AG04450 (cell line): Measurements from ENCODE around the gene LPIN1. TPM values are rescaled to one million over a fixed set of nuclear protein-coding genes. Genes with fewer than 3 reads are reported as not detected.

Experiments used
- CTCF ChIA-PET: fragments of 300-600, 350-600 bp; formaldehyde crosslinking; extraction: SDS; loops from one replicate; lab custom pipeline; 2022; ENCODE audit warnings: antibody characterized with exemption, inconsistent platforms; lab: Charles Lee
- POLR2A ChIA-PET: fragments of 350-600 bp; formaldehyde crosslinking; extraction: SDS; loops from one replicate; lab custom pipeline; 2021; ENCODE audit warnings: antibody characterized with exemption, inconsistent platforms; lab: Yijun Ruan, JAX
- DNase-seq: peaks from one replicate; pipeline ENCODE4 v3.0.0-alpha.2; 2011; ENCODE audit warnings: low read depth, low spot score
- H3K27ac ChIP-seq: one replicate; pipeline ENCODE4 v1.5.1; 2012; ENCODE audit warnings: low read depth, low read length, control low read depth
- H3K27me3 ChIP-seq: one replicate; pipeline ENCODE4 v1.6.0; 2012; ENCODE audit warnings: low read length; ENCODE audit not compliant: control insufficient read depth, insufficient read depth
- H3K4me3 ChIP-seq: 2 replicates; pipeline ENCODE4 v1.5.1; 2011; ENCODE audit warnings: mild to moderate bottlenecking, low read depth, low read length, control low read depth
- H3K9me3 ChIP-seq: 2 replicates; pipeline ENCODE4 v1.5.1; 2012; ENCODE audit warnings: low read length; ENCODE audit not compliant: control insufficient read depth, insufficient read depth
- polyA plus RNA-seq: library from polyadenylated mRNA; depleted of rRNA; stranded (reverse); fragments of >200 nt; gene quantifications from 2 replicates; pipeline ENCODE4 v1.2.3, GENCODE V29; 2011
- TF ChIP-seq, protein P1 (sequence below): IDR thresholded peaks from 2 replicates; pipeline ENCODE4 v1.5.1; 2011; ENCODE audit warnings: low read depth, low read length, control low read depth, inconsistent platforms

The LPIN1 gene
- polyA plus RNA-seq, 1 experiment, result 40.5 TPM

DNA sequence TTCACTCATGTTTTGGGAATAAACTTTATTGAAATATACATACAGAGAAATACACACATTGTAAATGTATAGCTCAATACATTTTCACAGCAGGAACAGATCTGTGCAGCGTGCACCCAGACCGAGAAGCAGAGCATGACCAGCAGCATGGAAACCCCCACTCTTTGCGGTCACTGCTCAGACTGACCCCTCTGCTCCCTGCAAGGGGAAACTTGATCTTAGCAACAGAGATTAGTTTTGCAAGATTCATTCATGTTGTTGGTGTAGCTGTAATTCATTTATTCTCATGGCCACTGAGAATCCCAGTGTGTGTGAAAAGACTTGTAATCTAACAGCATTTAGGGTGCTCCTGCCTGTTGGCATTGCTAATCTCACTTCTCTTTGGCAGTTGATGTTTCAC lies 35.2 kb downstream of the LPIN1 start:
- POLR2A ChIA-PET, result no interaction called here

DNA sequence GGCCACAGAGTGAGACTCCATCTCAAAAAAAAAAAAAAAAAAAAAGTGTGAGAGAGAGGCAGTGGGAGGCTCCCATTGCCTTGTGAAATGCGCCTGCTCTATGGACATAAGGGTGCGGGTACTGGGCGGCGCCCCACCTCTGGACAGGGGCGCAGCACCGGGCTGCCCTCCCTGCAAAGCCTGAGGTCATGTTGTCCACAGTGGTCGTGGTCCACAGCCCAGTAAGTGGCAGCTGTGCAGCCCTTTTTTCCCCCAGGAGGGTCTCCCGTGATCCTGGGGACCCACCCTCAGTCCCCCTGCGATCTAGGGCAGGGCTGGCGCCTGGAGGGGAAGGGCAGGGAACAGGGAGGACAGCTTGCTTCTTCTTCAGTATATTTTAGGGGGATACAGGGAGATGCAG lies 37.8 kb downstream of the LPIN1 start:
- TF ChIP-seq, protein P1, sequence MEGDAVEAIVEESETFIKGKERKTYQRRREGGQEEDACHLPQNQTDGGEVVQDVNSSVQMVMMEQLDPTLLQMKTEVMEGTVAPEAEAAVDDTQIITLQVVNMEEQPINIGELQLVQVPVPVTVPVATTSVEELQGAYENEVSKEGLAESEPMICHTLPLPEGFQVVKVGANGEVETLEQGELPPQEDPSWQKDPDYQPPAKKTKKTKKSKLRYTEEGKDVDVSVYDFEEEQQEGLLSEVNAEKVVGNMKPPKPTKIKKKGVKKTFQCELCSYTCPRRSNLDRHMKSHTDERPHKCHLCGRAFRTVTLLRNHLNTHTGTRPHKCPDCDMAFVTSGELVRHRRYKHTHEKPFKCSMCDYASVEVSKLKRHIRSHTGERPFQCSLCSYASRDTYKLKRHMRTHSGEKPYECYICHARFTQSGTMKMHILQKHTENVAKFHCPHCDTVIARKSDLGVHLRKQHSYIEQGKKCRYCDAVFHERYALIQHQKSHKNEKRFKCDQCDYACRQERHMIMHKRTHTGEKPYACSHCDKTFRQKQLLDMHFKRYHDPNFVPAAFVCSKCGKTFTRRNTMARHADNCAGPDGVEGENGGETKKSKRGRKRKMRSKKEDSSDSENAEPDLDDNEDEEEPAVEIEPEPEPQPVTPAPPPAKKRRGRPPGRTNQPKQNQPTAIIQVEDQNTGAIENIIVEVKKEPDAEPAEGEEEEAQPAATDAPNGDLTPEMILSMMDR, result no peak
- Histone ChIP-seq H3K27ac (no peak overlapping the region), H3K4me3 (no peak overlapping the region), H3K9me3 (no peaks in the 10 kb centered on the region), H3K27me3 (no peaks in the 10 kb centered on the region)
- DNase-seq, result no peak
- POLR2A ChIA-PET, result interaction anchor here (1.0 kb wide), 1 partner anchor 41 kb away, joined by 3 read pairs; no protein-coding TSS in a partner anchor
- CTCF ChIA-PET, result interaction anchor here (0.6 to 8.3 kb wide), 14 partner anchors 10 to 1223 kb away, joined by 3 to 204 read pairs (median 6); no protein-coding TSS in a partner anchor

More for the DNA sequence above, 35.2 kb downstream of the LPIN1 start:
- CTCF ChIA-PET, result interaction anchor here (0.8 to 8.3 kb wide), 6 partner anchors 24 to 1226 kb away, joined by 3 to 204 read pairs (median 4); no protein-coding TSS in a partner anchor
- Histone ChIP-seq H3K4me3 (no peak overlapping the region), H3K27me3 (no peaks in the 10 kb centered on the region), H3K27ac (no peak overlapping the region), H3K9me3 (no peaks in the 10 kb centered on the region)
- TF ChIP-seq, protein P1, result no peak
- DNase-seq, result no peak

DNA sequence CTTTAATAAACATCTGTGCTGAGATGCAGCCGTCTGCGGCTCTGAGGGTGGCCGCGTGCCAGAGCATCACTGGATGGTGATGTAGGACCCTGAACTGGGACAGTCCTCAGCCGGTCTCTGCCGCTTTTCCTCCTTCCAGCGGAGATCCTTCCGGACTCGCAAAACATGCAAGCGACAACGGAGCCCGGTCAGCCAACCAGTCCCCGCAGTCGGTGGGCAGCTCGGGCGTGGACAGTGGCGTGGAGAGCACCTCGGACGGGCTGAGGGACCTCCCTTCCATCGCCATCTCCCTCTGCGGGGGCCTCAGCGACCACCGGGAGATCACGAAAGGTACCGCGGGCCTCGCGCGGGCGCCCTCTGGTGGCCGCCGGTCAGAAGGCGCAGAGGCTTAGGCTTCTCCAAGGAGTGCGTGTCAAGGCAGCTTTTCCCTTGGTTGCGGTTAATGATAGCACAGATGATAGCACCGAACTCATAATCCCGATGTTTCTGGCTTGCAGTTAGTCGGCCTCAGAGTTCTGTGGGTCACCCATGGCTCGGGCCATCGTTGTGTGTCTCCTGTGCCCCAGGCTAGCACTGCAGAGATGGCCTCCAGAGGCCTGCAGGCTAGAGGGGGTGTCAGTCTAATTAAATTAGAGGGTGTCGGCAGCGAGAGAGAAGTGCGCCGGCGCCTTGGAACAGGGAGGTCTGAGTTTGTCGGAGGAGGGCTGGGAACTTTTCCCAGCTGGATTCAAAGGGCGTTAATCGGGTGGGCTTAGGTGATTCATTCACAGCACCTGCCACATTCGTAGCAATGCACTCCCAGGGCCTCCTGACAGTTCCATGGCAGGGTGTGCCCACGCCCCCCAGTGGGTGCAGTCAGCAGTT lies 38.5 kb downstream of the LPIN1 start:
- DNase-seq, result no peak
- CTCF ChIA-PET, result interaction anchor here (0.6 to 8.3 kb wide), 20 partner anchors 11 to 1222 kb away, joined by 3 to 204 read pairs (median 4); no protein-coding TSS in a partner anchor
- Histone ChIP-seq H3K27me3 (no peaks in the 10 kb centered on the region), H3K27ac (no peak overlapping the region), H3K4me3 (peak overlapping the region; percentile 45), H3K9me3 (no peaks in the 10 kb centered on the region)
- TF ChIP-seq, protein P1, result peak; percentile 69
- POLR2A ChIA-PET, result interaction anchor here (1.0 kb wide), 1 partner anchor 41 kb away, joined by 3 read pairs; no protein-coding TSS in a partner anchor

DNA sequence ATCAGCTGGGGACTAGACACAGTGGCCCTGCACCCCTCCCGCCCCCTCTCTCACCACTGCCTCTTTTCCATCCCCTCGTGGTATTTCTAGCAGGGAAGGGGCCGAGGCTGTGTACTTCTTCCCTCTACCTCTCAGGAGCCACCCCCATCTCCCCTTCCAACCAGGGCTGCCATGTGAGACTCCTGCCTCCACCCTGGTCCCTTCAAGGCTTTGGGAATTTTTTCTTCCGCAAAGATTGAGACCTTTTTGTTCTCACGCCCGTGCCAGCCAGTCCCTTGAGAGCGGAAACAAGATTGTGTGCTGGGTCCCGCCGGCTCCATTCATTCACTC lies 39.1 kb downstream of the LPIN1 start:
- TF ChIP-seq, protein P1, result no peak
- no peak overlapping the region for H3K4me3 ChIP-seq
- no peaks in the 10 kb centered on the region for H3K27me3 ChIP-seq
- POLR2A ChIA-PET, result interaction anchor here (1.0 kb wide), 1 partner anchor 42 kb away, joined by 3 read pairs; no protein-coding TSS in a partner anchor
- no peaks in the 10 kb centered on the region for H3K9me3 ChIP-seq
- no peak overlapping the region for H3K27ac ChIP-seq
- CTCF ChIA-PET, result interaction anchor here (0.6 to 8.3 kb wide), 14 partner anchors 10 to 1221 kb away, joined by 3 to 204 read pairs (median 3); no protein-coding TSS in a partner anchor
- no peak for DNase-seq

DNA sequence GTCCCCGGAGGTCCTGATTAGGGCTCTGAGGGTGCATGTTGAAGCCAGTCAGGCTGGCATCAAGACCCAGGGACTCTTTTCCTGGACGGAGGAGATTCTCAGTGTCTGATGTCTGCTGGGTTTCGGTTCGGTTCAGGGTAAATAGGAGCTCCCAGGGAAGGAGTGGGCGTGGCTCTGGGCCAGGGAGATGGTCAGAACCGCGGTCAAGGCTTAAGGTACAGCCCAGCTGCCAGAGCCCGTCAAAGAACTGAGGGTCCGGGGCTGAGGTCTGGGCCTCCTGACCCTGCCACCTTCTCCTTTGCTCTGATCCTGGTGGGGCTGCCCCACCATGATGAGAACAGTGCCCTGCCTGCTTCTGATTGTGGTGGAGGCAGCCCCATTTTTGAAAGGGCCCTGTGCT lies 39.8 kb downstream of the LPIN1 start:
- TF ChIP-seq, protein P1, result no peak
- Histone ChIP-seq H3K4me3 (no peak overlapping the region), H3K9me3 (no peaks in the 10 kb centered on the region), H3K27ac (no peak overlapping the region), H3K27me3 (no peaks in the 10 kb centered on the region)
- DNase-seq, result no peak
- CTCF ChIA-PET, result interaction anchor here (0.6 to 8.3 kb wide), 3 partner anchors 12 to 1113 kb away, joined by 3 to 204 read pairs (median 19); no protein-coding TSS in a partner anchor
- POLR2A ChIA-PET, result no interaction called here
